Activated naive CD8-positive, alpha-beta T cell treated with anti-CD3 and anti-CD28 coated beads, Interleukin-2, amount 50 U/mL, for 24 hours (primary cell): ENCODE results near the gene DLX4.

ENCODE experiments used
- ATAC-seq: fragments of 150-1000 bp; cut with Tn5 transposase; one replicate; pipeline ENCODE4 v1.10.0; 2021
- DNase-seq: peaks from one replicate; pipeline ENCODE4 v3.0.0; 2021
- H3K27ac Mint-ChIP-seq: one replicate; pipeline ENCODE4 v1.8.0; 2021; ENCODE audit warnings: mild to moderate bottlenecking, mixed read lengths
- H3K27me3 Mint-ChIP-seq: one replicate; pipeline ENCODE4 v1.8.0; 2021; ENCODE audit warnings: mixed read lengths
- H3K36me3 Mint-ChIP-seq: one replicate; pipeline ENCODE4 v1.8.0; 2021; ENCODE audit warnings: low read depth, mixed read lengths
- H3K4me1 Mint-ChIP-seq: one replicate; pipeline ENCODE4 v1.8.0; 2021; ENCODE audit warnings: mixed read lengths
- H3K4me3 Mint-ChIP-seq: one replicate; pipeline ENCODE4 v1.8.0; 2021; ENCODE audit warnings: mild to moderate bottlenecking, moderate library complexity, mixed read lengths
- H3K9me3 Mint-ChIP-seq: one replicate; pipeline ENCODE4 v1.8.0; 2021; ENCODE audit warnings: mixed read lengths

DLX4 gene

GRCh38 chr17:50020841-50021599 lies 52.0 kb downstream of the DLX4 start:
- Mint-ChIP-seq H3K4me1 (no peaks in the 10 kb centered on the region), H3K9me3 (no peaks in the 10 kb centered on the region), H3K36me3 (no peaks in the 10 kb centered on the region), H3K4me3 (no peak overlapping the region), H3K27me3 (peaks cover 21% of the 10 kb centered on the region), H3K27ac (no peak overlapping the region)
- DNase-seq (no peak), ATAC-seq (no peak)

- H3K9me3 Mint-ChIP-seq: no peaks in the 10 kb centered on the region
- no peak overlapping the region for H3K27ac Mint-ChIP-seq
- no peaks in the 10 kb centered on the region for H3K36me3 Mint-ChIP-seq
- no peak for DNase-seq
- H3K4me3 Mint-ChIP-seq: no peak overlapping the region
- peaks cover 3% of the 10 kb centered on the region for H3K4me1 Mint-ChIP-seq
- peaks cover 19% of the 10 kb centered on the region for H3K27me3 Mint-ChIP-seq
- ATAC-seq: no peak
Observed at GRCh38 chr17:50021681-50022370, 52.8 kb downstream of the DLX4 start.

DNA sequence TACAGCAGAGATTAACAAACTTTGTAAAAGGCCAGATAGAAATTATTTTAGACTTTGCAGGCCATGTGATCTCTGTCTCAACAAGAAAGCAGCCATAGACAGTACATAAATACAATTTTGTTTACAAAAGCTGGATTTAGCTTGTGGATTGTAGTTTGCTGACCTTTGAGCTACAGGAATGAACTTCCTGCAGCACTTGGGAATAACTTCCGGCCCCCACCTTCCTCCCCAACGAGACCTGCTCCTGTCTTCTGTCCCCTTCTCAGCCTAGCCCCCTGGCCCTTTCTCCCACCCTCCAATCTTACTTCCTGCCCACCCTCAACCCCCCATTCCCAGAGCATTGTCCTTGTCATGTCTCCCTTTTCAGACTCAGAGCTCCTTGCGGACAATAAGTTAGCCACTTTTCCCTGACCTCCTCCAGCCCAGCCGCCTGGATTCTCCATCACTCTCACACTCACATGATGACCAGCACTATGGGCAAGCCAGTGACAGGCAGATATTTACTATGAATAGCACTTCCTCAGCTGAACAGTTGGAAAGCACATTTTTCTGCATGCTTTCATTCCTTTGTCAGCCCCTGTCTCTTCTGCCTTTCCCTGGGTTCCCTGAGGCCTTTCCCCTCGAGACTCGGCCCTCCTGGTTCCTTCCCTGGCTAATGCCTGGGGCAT lies 53.6 kb downstream of the DLX4 start:
- H3K27ac Mint-ChIP-seq: no peak overlapping the region
- H3K4me1 Mint-ChIP-seq: peaks cover 8% of the 10 kb centered on the region
- peaks cover 22% of the 10 kb centered on the region for H3K27me3 Mint-ChIP-seq
- H3K9me3 Mint-ChIP-seq: no peaks in the 10 kb centered on the region
- ATAC-seq (no peak), DNase-seq (no peak)
- no peaks in the 10 kb centered on the region for H3K36me3 Mint-ChIP-seq
- no peak overlapping the region for H3K4me3 Mint-ChIP-seq

DNA sequence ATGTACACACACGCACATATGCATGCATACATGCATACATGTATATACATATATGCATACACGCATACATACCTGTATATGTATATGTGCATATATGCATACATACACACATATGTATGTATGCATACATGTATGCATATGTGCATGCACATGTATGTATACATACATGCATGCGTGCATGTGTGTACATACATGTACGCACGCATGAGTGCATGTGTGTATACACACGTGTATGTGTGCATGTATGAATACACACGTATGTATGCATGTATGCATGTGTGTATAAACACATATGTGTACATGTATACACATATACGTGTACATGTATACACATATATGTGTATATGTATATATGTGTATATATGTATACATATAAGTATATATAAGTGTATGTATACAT lies 54.5 kb downstream of the DLX4 start:
- DNase-seq: no peak
- H3K4me3 Mint-ChIP-seq: no peak overlapping the region
- no peaks in the 10 kb centered on the region for H3K9me3 Mint-ChIP-seq
- peaks cover 10% of the 10 kb centered on the region for H3K4me1 Mint-ChIP-seq
- peaks cover 30% of the 10 kb centered on the region for H3K27me3 Mint-ChIP-seq
- ATAC-seq: no peak
- H3K36me3 Mint-ChIP-seq: no peaks in the 10 kb centered on the region
- H3K27ac Mint-ChIP-seq: no peak overlapping the region
